K562 (cell line): ENCODE data around the gene FAM47C. TPM values are rescaled to one million over a fixed set of nuclear protein-coding genes. Genes with fewer than 3 reads are reported as not detected.
"Not testable (repeated sequence)": the region's sequence is repeated elsewhere in the genome, so short reads cannot be mapped to it uniquely, and the experiment has no call there.

ENCODE experiments used
- ATAC-seq: fragments of 200-7000 bp; cut with Tn5 transposase; 3 replicates; pipeline ENCODE4 v1.9.1; 2020; ENCODE audit warnings: moderate library complexity
- BruUV-seq: library from RNA; stranded (reverse); fragments of 400-500 nt; replicated peaks from 2 replicates; lab custom pipeline; 2021; lab: Mats Ljungman, UMichigan
- CTCF ChIA-PET: fragments of 300-600 bp; formaldehyde crosslinking; extraction: SDS; loops from one replicate; lab custom pipeline; 2021; ENCODE audit warnings: low intra/inter-chr PET ratio; lab: Yijun Ruan, JAX
- POLR2A ChIA-PET: fragments of 300-600, 350-650 bp; sonication (Branson Sonifier 250); formaldehyde crosslinking; extraction: SDS; loops from one replicate; lab custom pipeline; 2021; ENCODE audit warnings: antibody characterized with exemption, inconsistent platforms; lab: Yijun Ruan, JAX
- DNase-seq, 4 experiments: peaks; one replicate each; pipeline versions ENCODE4 v3.0.0 to v3.0.0-alpha.2; 2011 to 2018; ENCODE audit warnings: low spot score in 3 of 4, mixed read lengths in 3 of 4; ENCODE audit errors: extremely low read depth in 1 of 4
- FAIRE-seq: peaks from 2 replicates; lab custom pipeline; 2011; peaks lifted over from hg19 to GRCh38; lab: Jason Lieb, UNC
- H2AFZ ChIP-seq: 2 replicates; pipeline ENCODE4 v1.6.0; 2011; ENCODE audit warnings: low read depth, low read length, control low read depth, inconsistent platforms
- H3K27ac ChIP-seq: fragments of 200-600 bp; 3 replicates; pipeline ENCODE4 v1.8.0; 2011; ENCODE audit warnings: low read depth, mild to moderate bottlenecking, control low read depth, inconsistent platforms, low read length, moderate library complexity, mixed read lengths; ENCODE audit errors: extremely low read depth
- H3K27me3 ChIP-seq, 2 experiments: fragments of 300-600 bp in 1 of 2; 2 replicates in 1 of 2; 3 replicates in 1 of 2; pipeline versions ENCODE4 v1.6.0 to v1.8.0; 2011; ENCODE audit warnings: inconsistent platforms in 2 of 2, low read length in 2 of 2, mild to moderate bottlenecking in 1 of 2, mixed read lengths in 1 of 2, moderate library complexity in 1 of 2; ENCODE audit not compliant: control insufficient read depth in 2 of 2, insufficient read depth in 2 of 2
- H3K36me3 ChIP-seq: fragments of 300-600 bp; 3 replicates; pipeline ENCODE4 v1.8.0; 2011; ENCODE audit warnings: mild to moderate bottlenecking, low read length, inconsistent platforms; ENCODE audit not compliant: control insufficient read depth, insufficient read depth
- H3K4me1 ChIP-seq, 2 experiments: fragments of 200-600 bp in 1 of 2; replicated peaks in 1 of 2; 2 replicates in 1 of 2; 3 replicates in 1 of 2; pipeline versions ENCODE4 v1.5.1 to v1.8.0; 2011; ENCODE audit warnings: inconsistent platforms in 2 of 2, low read length in 2 of 2, mild to moderate bottlenecking in 1 of 2, mixed read lengths in 1 of 2, moderate library complexity in 1 of 2; ENCODE audit not compliant: control insufficient read depth in 2 of 2, insufficient read depth in 2 of 2
- H3K4me2 ChIP-seq: 2 replicates; pipeline ENCODE4 v1.6.1; 2011; ENCODE audit warnings: low read length, control low read depth, inconsistent platforms, mixed read lengths; ENCODE audit not compliant: insufficient read depth
- H3K4me3 ChIP-seq: fragments of 200-600 bp; sonication (generic), shearing (Covaris generic); 2 replicates; pipeline ENCODE4 v1.5.1; 2016; ENCODE audit warnings: control low read depth, inconsistent platforms
- H3K79me2 ChIP-seq: fragments of 200-600 bp; 3 replicates; pipeline ENCODE4 v1.8.0; 2011; ENCODE audit warnings: low read length, inconsistent platforms; ENCODE audit not compliant: control insufficient read depth, insufficient read depth
- H3K9ac ChIP-seq, 2 experiments: 2 replicates each; pipeline versions ENCODE4 v1.6.0 to v1.6.1; 2011; ENCODE audit warnings: low read depth in 2 of 2, low read length in 2 of 2, control low read depth in 1 of 2, inconsistent platforms in 1 of 2, mild to moderate bottlenecking in 1 of 2, mixed read lengths in 1 of 2; ENCODE audit not compliant: insufficient read depth in 1 of 2
- H3K9me1 ChIP-seq: one replicate; pipeline ENCODE4 v1.6.0; 2011; ENCODE audit warnings: inconsistent platforms, mild to moderate bottlenecking, low read length, moderate library complexity; ENCODE audit not compliant: control insufficient read depth, insufficient read depth
- H3K9me3 ChIP-seq: replicated peaks from 2 replicates; pipeline ENCODE4 v1.5.1; 2011; ENCODE audit warnings: low read depth, low read length, inconsistent platforms; ENCODE audit not compliant: control insufficient read depth, insufficient read depth
- H4K20me1 ChIP-seq: replicated peaks from 2 replicates; pipeline ENCODE4 v1.6.1; 2011; ENCODE audit warnings: low read length, inconsistent platforms, mixed read lengths; ENCODE audit not compliant: control insufficient read depth, insufficient read depth
- BRD9 ChIP-seq: fragments of 450-650 bp; IDR thresholded peaks from 2 replicates; pipeline ENCODE4 v1.6.1; 2018; ENCODE audit warnings: low read depth; ENCODE audit not compliant: partially characterized antibody
- CREBBP ChIP-seq: IDR thresholded peaks from one replicate; pipeline ENCODE4 v1.6.1; 2012; ENCODE audit warnings: low read depth, mild to moderate bottlenecking, control low read depth, inconsistent platforms, low read length
- EGR1 ChIP-seq: fragments of 450-650 bp; conservative IDR thresholded peaks from 2 replicates; pipeline ENCODE4 v1.6.1; 2017; ENCODE audit warnings: mild to moderate bottlenecking
- ESRRA ChIP-seq: fragments of 450-650 bp; IDR thresholded peaks from 2 replicates; pipeline ENCODE4 v1.6.1; 2014; ENCODE audit warnings: low read depth, mild to moderate bottlenecking, moderate library complexity, borderline replicate concordance
- GTF2B ChIP-seq: IDR thresholded peaks from 2 replicates; pipeline ENCODE4 v1.6.1; 2011; ENCODE audit not compliant: insufficient read length; ENCODE audit errors: extremely low read depth
- HEY1 ChIP-seq: fragments of 250-450 bp; sonication (Bioruptor Pico); IDR thresholded peaks from 2 replicates; pipeline ENCODE4 v1.5.0; 2020; ENCODE audit warnings: mild to moderate bottlenecking, moderate library complexity, borderline replicate concordance
- HIVEP1 ChIP-seq: fragments of 250-450 bp; sonication (Bioruptor Pico); IDR thresholded peaks from 2 replicates; pipeline ENCODE4 v1.4.0; 2020; ENCODE audit warnings: mild to moderate bottlenecking
- HLTF ChIP-seq: fragments of 450-650 bp; IDR thresholded peaks from 2 replicates; pipeline ENCODE4 v1.6.1; 2016
- ILK ChIP-seq: fragments of 450-650 bp; IDR thresholded peaks from 2 replicates; pipeline ENCODE4 v1.6.1; 2016; ENCODE audit warnings: missing genetic modification characterization, low read depth, mild to moderate bottlenecking, missing compliant biosample characterization, moderate library complexity, borderline replicate concordance
- NBN ChIP-seq: fragments of 450-650 bp; IDR thresholded peaks from 2 replicates; pipeline ENCODE4 v1.6.1; 2016; ENCODE audit warnings: low read depth, mild to moderate bottlenecking
- NFIC ChIP-seq: fragments of 450-650 bp; IDR thresholded peaks from 2 replicates; pipeline ENCODE4 v1.6.1; 2017; ENCODE audit warnings: mild to moderate bottlenecking, inconsistent platforms
- NR1H2 ChIP-seq: sonication (generic); formaldehyde crosslinking; IDR thresholded peaks from 2 replicates; pipeline ENCODE4 v1.4.0; 2020; ENCODE audit warnings: mild to moderate bottlenecking, missing genetic modification reagents
- RBM17 ChIP-seq: fragments of 200-400 bp; formaldehyde crosslinking; IDR thresholded peaks from 2 replicates; pipeline ENCODE4 v1.6.1; 2017; ENCODE audit warnings: low read depth, mild to moderate bottlenecking, low read length, borderline replicate concordance
- ZNF23 ChIP-seq: fragments of 250-450 bp; sonication (Bioruptor Pico); IDR thresholded peaks from 2 replicates; pipeline ENCODE4 v1.4.0; 2020; ENCODE audit warnings: mild to moderate bottlenecking
- ZNF311 ChIP-seq: fragments of 250-450 bp; sonication (Bioruptor Pico); IDR thresholded peaks from 2 replicates; pipeline ENCODE4 v1.4.0; 2020; ENCODE audit warnings: mild to moderate bottlenecking, moderate library complexity
- ZNF766 ChIP-seq: fragments of 200-800 bp; sonication (Bioruptor generic); conservative IDR thresholded peaks from 2 replicates; pipeline ENCODE4 v1.6.1; 2016; ENCODE audit warnings: missing genetic modification characterization, missing compliant biosample characterization
- WGBS: fragments of 100-300 bp; shearing (Covaris generic); methylation state at CpG from one replicate; pipeline ENCODE4 v1.1.6; 2016; ENCODE audit warnings: low coverage, mixed read lengths; ENCODE audit not compliant: insufficient coverage; ENCODE audit errors: missing lambda C conversion rate; 5-methylcytosine and 5-hydroxymethylcytosine counted together
- in situ Hi-C: fragments of 300-500 bp; cut with MboI; formaldehyde crosslinking; loops from 4 replicates; pipeline ENCODE4 v1.15.0; 2018; ENCODE audit warnings: inconsistent platforms, mixed read lengths
- intact Hi-C: fragments of 100-400 bp; cut with micrococcal nuclease; formaldehyde crosslinking; loops from 2 replicates; pipeline ENCODE4 v1.14.2; 2022
- polyA plus RNA-seq, 8 experiments: library from polyadenylated mRNA; depleted of rRNA in 4 of 8; stranded (reverse) in 5 of 8; unstranded in 3 of 8; fragments of >200 nt; fragmentation: Nextera tagmentation in 2 of 8; fragmentation: Illumina TruSeq in 1 of 8; extraction: Ambion mirVana in 2 of 8; extraction: Trizol in 1 of 8; gene quantifications; 2 replicates each; pipeline versions ENCODE4 v1.2.1 to v1.2.3, GENCODE V29; 2011 to 2014; ENCODE audit warnings: inconsistent platforms in 1 of 8, missing spikeins in 1 of 8
- total RNA-seq, 7 experiments: library from RNA; depleted of rRNA in 6 of 7; stranded (reverse); fragments of >200 nt in 6 of 7; fragmentation: Illumina TruSeq in 2 of 7; extraction: Trizol in 2 of 7; gene quantifications; 2 replicates each; pipeline versions ENCODE4 v1.2.1 to v1.2.3, GENCODE V29; 2011 to 2021; ENCODE audit warnings: low replicate concordance in 1 of 7
- TF ChIP-seq, protein P1 (sequence below): fragments of 450-650 bp; IDR thresholded peaks from 2 replicates; pipeline ENCODE4 v1.6.1; 2017; ENCODE audit warnings: mild to moderate bottlenecking, moderate library complexity

FAM47C gene
- total and polyA plus RNA-seq, 9 of the 15 experiments (the other 6 are each of a cell fraction or from before 2014, with no cell fraction given): not detected

GRCh38 chrX:37010496-37010895 is 2.3 kb downstream of the FAM47C start:
- no peak for TF ChIP-seq ZNF311
- no peak for TF ChIP-seq EGR1
- no peak for TF ChIP-seq HLTF
- TF ChIP-seq ESRRA: no peak
- TF ChIP-seq NR1H2 (CRISPR knock-in tag): no peak
- TF ChIP-seq, protein P1, sequence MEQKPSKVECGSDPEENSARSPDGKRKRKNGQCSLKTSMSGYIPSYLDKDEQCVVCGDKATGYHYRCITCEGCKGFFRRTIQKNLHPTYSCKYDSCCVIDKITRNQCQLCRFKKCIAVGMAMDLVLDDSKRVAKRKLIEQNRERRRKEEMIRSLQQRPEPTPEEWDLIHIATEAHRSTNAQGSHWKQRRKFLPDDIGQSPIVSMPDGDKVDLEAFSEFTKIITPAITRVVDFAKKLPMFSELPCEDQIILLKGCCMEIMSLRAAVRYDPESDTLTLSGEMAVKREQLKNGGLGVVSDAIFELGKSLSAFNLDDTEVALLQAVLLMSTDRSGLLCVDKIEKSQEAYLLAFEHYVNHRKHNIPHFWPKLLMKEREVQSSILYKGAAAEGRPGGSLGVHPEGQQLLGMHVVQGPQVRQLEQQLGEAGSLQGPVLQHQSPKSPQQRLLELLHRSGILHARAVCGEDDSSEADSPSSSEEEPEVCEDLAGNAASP: no peak
- no peak for TF ChIP-seq GTF2B
- TF ChIP-seq NBN: no peak
- no peak for TF ChIP-seq BRD9
- TF ChIP-seq NFIC: no peak
- TF ChIP-seq HIVEP1 (CRISPR knock-in tag): no peak
- TF ChIP-seq RBM17: no peak
- no peak for TF ChIP-seq ZNF766
- TF ChIP-seq ILK (tag): no peak
- TF ChIP-seq HEY1 (CRISPR knock-in tag): no peak
- no peak for TF ChIP-seq ZNF23
- TF ChIP-seq CREBBP: no peak
- ChIA-PET CTCF (no interaction called here), POLR2A (no interaction called here)
- FAIRE-seq: no peak
- Histone ChIP-seq H3K27ac (no peak overlapping the region), H3K4me1 (no peaks in the 10 kb centered on the region), H3K4me2 (no peak overlapping the region), H3K36me3 (no peaks in the 10 kb centered on the region), H4K20me1 (no peaks in the 10 kb centered on the region), H3K9ac (no peak overlapping the region), H3K79me2 (no peaks in the 10 kb centered on the region), H3K9me1 (no peaks in the 10 kb centered on the region), H3K4me3 (no peak overlapping the region), H3K9me3 (no peaks in the 10 kb centered on the region), H2AFZ (no peak overlapping the region), H3K27me3 (no peaks in the 10 kb centered on the region; a peak in 1 of 5 replicates)
- no peak for ATAC-seq
- DNase-seq: no peak
- no TSS peak for BruUV-seq
- WGBS: 5% methylated on average over 8 of the region's 22 CpGs
- in situ Hi-C loops (no loop called here), intact Hi-C loops (no loop called here)

- H3K9me1 ChIP-seq, POLR2A ChIA-PET, intact Hi-C loops, H3K36me3 ChIP-seq, H3K79me2 ChIP-seq, CTCF ChIA-PET, H3K9ac ChIP-seq, in situ Hi-C loops, H3K4me3 ChIP-seq, H3K4me1 ChIP-seq, H3K27me3 ChIP-seq, H4K20me1 ChIP-seq, DNase-seq, H2AFZ ChIP-seq, H3K4me2 ChIP-seq, BruUV-seq, H3K27ac ChIP-seq, ATAC-seq, FAIRE-seq, H3K9me3 ChIP-seq: not testable (repeated sequence)
- WGBS: 0% methylated on average over 1 of the region's 1 CpG
Measured at GRCh38 chrX:37034260-37034659, 26.1 kb downstream of the FAM47C start.
